ENCODE measurements around the gene NCAM2. TPM values are rescaled to one million over a fixed set of nuclear protein-coding genes. Genes with fewer than 3 reads are reported as not detected.

Gene NCAM2
- total RNA-seq, 1 experiment from 2014 or later = not detected

DNA sequence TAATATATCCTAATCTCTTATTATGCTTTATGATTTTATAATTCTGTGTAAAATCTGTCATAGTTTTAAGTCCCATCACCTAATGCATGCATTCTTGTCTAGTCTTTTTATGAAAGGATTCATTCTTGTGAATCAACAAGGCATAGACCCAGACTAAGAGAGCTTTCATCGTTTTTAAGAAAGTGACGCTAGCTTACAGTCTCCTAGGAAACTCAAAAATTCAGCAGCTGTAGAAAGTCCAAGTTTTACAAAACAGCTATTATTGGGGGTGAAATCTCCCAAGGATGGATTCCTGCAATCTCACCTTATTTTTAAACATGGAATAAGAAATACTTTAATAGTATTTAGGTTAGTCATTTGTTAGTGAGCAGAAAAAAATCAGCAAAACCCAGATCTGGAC is 104.7 kb downstream of the NCAM2 start:
- Mint-ChIP-seq H3K27ac (ENCODE audit: low read depth, unreplicated experiment) (no peak overlapping the region), H3K27me3 (ENCODE audit: insufficient read depth, unreplicated experiment) (no peaks in the 10 kb centered on the region), H3K4me1 (ENCODE audit: insufficient read depth, unreplicated experiment) (no peaks in the 10 kb centered on the region), H3K36me3 (ENCODE audit: insufficient read depth, unreplicated experiment) (no peaks in the 10 kb centered on the region), H3K4me3 (ENCODE audit: unreplicated experiment) (no peak overlapping the region), H3K9me3 (ENCODE audit: unreplicated experiment) (no peaks in the 10 kb centered on the region)
- no peak for DNase-seq (ENCODE audit: unreplicated experiment)
- TF ChIP-seq, protein P1, sequence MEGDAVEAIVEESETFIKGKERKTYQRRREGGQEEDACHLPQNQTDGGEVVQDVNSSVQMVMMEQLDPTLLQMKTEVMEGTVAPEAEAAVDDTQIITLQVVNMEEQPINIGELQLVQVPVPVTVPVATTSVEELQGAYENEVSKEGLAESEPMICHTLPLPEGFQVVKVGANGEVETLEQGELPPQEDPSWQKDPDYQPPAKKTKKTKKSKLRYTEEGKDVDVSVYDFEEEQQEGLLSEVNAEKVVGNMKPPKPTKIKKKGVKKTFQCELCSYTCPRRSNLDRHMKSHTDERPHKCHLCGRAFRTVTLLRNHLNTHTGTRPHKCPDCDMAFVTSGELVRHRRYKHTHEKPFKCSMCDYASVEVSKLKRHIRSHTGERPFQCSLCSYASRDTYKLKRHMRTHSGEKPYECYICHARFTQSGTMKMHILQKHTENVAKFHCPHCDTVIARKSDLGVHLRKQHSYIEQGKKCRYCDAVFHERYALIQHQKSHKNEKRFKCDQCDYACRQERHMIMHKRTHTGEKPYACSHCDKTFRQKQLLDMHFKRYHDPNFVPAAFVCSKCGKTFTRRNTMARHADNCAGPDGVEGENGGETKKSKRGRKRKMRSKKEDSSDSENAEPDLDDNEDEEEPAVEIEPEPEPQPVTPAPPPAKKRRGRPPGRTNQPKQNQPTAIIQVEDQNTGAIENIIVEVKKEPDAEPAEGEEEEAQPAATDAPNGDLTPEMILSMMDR (IDR thresholded peaks at IDR 0.05; ENCODE audit: unreplicated experiment) = no peak
- ChIA-PET POLR2A (no interaction called here), CTCF (no interaction called here)
- intact Hi-C loops (cut with micrococcal nuclease) = loop anchor here (5.0 kb wide), 1 partner anchor 101 kb away; no protein-coding TSS in a partner anchor
- no TSS peak for BruUV-seq (replicated peaks)

DNA sequence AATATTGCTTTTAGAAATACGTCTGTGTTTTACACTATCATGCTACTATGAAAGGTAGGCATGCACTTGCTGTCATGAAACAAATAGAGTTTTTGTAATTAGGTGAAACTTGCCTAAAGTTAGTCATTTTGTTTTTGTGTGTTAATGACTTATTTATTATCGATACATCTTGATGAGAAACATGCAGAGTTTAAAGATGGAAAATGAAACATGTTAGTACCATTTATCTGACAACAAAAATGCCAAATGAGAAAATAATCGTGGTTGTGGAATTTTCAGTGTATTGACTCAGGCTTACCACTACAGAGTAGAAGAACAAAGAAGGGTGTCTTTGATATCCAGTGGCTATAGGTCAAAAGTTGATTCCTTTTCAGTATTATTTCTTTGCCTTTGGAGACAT is 105.5 kb downstream of the NCAM2 start:
- no TSS peak for BruUV-seq (replicated peaks)
- Mint-ChIP-seq H3K36me3 (ENCODE audit: insufficient read depth, unreplicated experiment) (no peaks in the 10 kb centered on the region), H3K4me3 (ENCODE audit: unreplicated experiment) (no peak overlapping the region), H3K9me3 (ENCODE audit: unreplicated experiment) (no peaks in the 10 kb centered on the region), H3K4me1 (ENCODE audit: insufficient read depth, unreplicated experiment) (no peaks in the 10 kb centered on the region), H3K27ac (ENCODE audit: low read depth, unreplicated experiment) (no peak overlapping the region), H3K27me3 (ENCODE audit: insufficient read depth, unreplicated experiment) (no peaks in the 10 kb centered on the region)
- ChIA-PET CTCF (no interaction called here), POLR2A (no interaction called here)
- no peak for DNase-seq (ENCODE audit: unreplicated experiment)
- intact Hi-C loops (cut with micrococcal nuclease) = loop anchor here (5.0 kb wide), 1 partner anchor 101 kb away; no protein-coding TSS in a partner anchor
- TF ChIP-seq, protein P1 (IDR thresholded peaks at IDR 0.05; ENCODE audit: unreplicated experiment) = no peak

DNA sequence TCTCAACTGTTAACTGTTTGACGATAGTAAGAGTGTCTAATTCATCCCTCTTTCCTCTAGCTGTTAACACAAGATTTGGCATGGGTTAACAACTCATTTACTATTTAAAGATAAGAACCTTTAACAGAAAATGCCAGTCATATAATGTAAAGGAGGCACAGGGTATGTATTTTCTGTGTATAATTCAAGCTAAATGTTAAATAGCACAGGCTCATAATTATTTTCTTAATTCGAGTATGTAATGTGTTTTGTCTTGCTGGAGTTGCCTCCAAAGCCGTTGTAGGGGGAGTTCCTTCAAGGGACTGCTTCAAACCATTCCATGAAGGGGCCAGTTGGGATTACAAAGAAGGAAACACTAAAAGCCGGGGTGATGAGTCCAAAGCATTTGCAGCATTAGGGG is 111.5 kb downstream of the NCAM2 start:
- intact Hi-C loops (cut with micrococcal nuclease) = no loop called here
- peaks cover 6% of the 10 kb centered on the region for H3K4me1 Mint-ChIP-seq (ENCODE audit: insufficient read depth, unreplicated experiment)
- no TSS peak for BruUV-seq (replicated peaks)

DNA sequence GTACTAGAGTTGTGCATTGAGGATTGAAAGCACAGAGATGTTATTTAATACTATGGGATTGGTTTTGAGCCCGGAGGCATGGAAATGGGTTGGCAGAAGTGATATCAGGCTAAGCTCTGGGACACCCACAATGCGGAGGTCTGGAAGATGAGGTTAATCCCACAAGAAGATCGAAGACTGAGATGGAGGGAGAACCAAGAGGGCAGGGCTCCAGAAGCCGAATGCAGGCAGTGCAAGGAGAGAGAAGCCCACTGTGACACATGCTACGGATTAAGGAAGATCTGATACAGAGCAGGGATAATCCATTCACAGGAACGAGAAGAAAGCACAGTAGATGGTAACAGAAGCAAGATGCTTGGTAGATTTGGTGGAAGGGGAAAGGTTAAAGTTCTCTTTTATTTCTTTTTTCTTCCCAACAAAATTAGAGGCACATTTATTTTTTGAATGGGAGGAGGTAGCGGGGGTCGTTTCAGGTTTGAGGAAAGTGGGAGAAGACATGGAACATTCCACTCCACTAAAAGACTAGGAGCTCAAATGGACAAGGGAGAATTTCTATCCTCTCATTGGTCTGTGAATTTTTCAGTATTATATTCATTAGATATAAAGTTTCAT is 113.2 kb downstream of the NCAM2 start:
- TF ChIP-seq, protein P1 (IDR thresholded peaks at IDR 0.05; ENCODE audit: unreplicated experiment) = no peak
- Mint-ChIP-seq H3K4me1 (ENCODE audit: insufficient read depth, unreplicated experiment) (peaks cover 6% of the 10 kb centered on the region), H3K4me3 (ENCODE audit: unreplicated experiment) (no peak overlapping the region), H3K9me3 (ENCODE audit: unreplicated experiment) (peaks cover 5% of the 10 kb centered on the region), H3K36me3 (ENCODE audit: insufficient read depth, unreplicated experiment) (no peaks in the 10 kb centered on the region), H3K27me3 (ENCODE audit: insufficient read depth, unreplicated experiment) (no peaks in the 10 kb centered on the region), H3K27ac (ENCODE audit: low read depth, unreplicated experiment) (no peak overlapping the region)
- intact Hi-C loops (cut with micrococcal nuclease) = no loop called here
- BruUV-seq (replicated peaks) = no TSS peak
- ChIA-PET POLR2A (no interaction called here), CTCF (no interaction called here)
- DNase-seq (ENCODE audit: unreplicated experiment) = no peak

More for the DNA sequence above, 111.5 kb downstream of the NCAM2 start:
- Mint-ChIP-seq H3K36me3 (ENCODE audit: insufficient read depth, unreplicated experiment) (no peaks in the 10 kb centered on the region), H3K27me3 (ENCODE audit: insufficient read depth, unreplicated experiment) (no peaks in the 10 kb centered on the region), H3K9me3 (ENCODE audit: unreplicated experiment) (no peaks in the 10 kb centered on the region), H3K27ac (ENCODE audit: low read depth, unreplicated experiment) (no peak overlapping the region), H3K4me3 (ENCODE audit: unreplicated experiment) (no peak overlapping the region)
- no peak for DNase-seq (ENCODE audit: unreplicated experiment)
- TF ChIP-seq, protein P1 (IDR thresholded peaks at IDR 0.05; ENCODE audit: unreplicated experiment) = no peak
- ChIA-PET CTCF (interaction anchor here (0.6 to 1.0 kb wide), 2 partner anchors 11 to 1312 kb away, joined by 3 read pairs; no protein-coding TSS in a partner anchor), POLR2A (no interaction called here)
